Activated CD8-positive, alpha-beta T cell treated with anti-CD3 and anti-CD28 coated beads for 36 hours (primary cell): ENCODE measurements around the gene DLG1. TPM values are rescaled to one million over a fixed set of nuclear protein-coding genes. Genes with fewer than 3 reads are reported as not detected.
"Not testable (repeated sequence)": the region's sequence is repeated elsewhere in the genome, so short reads cannot be mapped to it uniquely, and the experiment has no call there.

Source experiments
- ATAC-seq: fragments of 200-7000 bp; cut with Tn5 transposase; one replicate; pipeline ENCODE4 v1.10.0; 2021; ENCODE audit warnings: mild to moderate bottlenecking, moderate library complexity
- CTCF ChIA-PET: fragments of 350-600 bp; sonication (Branson Sonifier 250); formaldehyde crosslinking; loops from one replicate; lab custom pipeline; 2021; ENCODE audit warnings: antibody characterized with exemption; lab: Charles Lee
- POLR2A ChIA-PET: fragments of 350-600 bp; sonication (Branson Sonifier 250); formaldehyde crosslinking; loops from one replicate; lab custom pipeline; 2021; ENCODE audit warnings: antibody characterized with exemption; lab: Charles Lee
- DNase-seq: peaks from one replicate; pipeline ENCODE4 v3.0.0-alpha.2; 2020
- H3K27ac Mint-ChIP-seq: one replicate; pipeline ENCODE4 v1.8.0; 2021; ENCODE audit warnings: mild to moderate bottlenecking, mixed read lengths
- H3K27me3 Mint-ChIP-seq: one replicate; pipeline ENCODE4 v1.8.0; 2021; ENCODE audit warnings: mixed read lengths
- H3K36me3 Mint-ChIP-seq: one replicate; pipeline ENCODE4 v1.8.0; 2021; ENCODE audit warnings: low read depth, mixed read lengths
- H3K4me1 Mint-ChIP-seq: one replicate; pipeline ENCODE4 v1.8.0; 2021; ENCODE audit warnings: low read depth, mixed read lengths
- H3K4me3 Mint-ChIP-seq: one replicate; pipeline ENCODE4 v1.8.0; 2021; ENCODE audit warnings: mild to moderate bottlenecking, moderate library complexity, mixed read lengths
- H3K9me3 Mint-ChIP-seq: one replicate; pipeline ENCODE4 v1.8.0; 2021; ENCODE audit warnings: mixed read lengths
- intact Hi-C: fragments of 100-400 bp; cut with micrococcal nuclease; formaldehyde crosslinking; loops from one replicate; pipeline ENCODE4 v1.10.0; 2022
- total RNA-seq, 2 experiments: library from RNA; stranded (reverse); gene quantifications; one replicate each; pipeline ENCODE4 v1.2.3, GENCODE V29; 2021
- TF ChIP-seq, protein P1 (sequence below): fragments of 200-600 bp; IDR thresholded peaks from one replicate; pipeline ENCODE4 v1.8.0; 2022; ENCODE audit warnings: antibody characterized with exemption, mild to moderate bottlenecking

DLG1 gene
- total RNA-seq, 2 experiments from 2014 or later, result 57.6 to 62.2 TPM

DNA sequence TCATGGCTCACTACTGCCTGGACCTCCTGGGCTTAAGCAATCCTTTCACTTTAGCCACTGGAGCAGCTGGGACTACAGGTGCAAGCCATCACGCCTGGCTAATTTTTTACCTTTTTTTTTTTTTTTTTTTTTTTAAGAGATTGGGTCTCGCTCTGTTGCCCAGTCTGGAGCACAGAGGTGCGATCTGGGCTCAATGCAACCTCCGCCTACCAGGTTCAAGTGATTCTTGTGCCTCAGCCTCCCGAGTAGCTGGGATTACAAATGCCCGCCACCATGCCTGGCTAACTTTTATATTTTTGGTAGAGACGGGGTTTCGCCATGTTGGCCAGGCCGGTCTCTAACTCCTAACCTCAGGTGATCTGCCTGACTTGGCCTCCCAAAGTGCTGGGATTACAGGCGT lies 218.1 kb downstream of the DLG1 start:
- TF ChIP-seq, protein P1, sequence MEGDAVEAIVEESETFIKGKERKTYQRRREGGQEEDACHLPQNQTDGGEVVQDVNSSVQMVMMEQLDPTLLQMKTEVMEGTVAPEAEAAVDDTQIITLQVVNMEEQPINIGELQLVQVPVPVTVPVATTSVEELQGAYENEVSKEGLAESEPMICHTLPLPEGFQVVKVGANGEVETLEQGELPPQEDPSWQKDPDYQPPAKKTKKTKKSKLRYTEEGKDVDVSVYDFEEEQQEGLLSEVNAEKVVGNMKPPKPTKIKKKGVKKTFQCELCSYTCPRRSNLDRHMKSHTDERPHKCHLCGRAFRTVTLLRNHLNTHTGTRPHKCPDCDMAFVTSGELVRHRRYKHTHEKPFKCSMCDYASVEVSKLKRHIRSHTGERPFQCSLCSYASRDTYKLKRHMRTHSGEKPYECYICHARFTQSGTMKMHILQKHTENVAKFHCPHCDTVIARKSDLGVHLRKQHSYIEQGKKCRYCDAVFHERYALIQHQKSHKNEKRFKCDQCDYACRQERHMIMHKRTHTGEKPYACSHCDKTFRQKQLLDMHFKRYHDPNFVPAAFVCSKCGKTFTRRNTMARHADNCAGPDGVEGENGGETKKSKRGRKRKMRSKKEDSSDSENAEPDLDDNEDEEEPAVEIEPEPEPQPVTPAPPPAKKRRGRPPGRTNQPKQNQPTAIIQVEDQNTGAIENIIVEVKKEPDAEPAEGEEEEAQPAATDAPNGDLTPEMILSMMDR, result no peak
- H3K27me3 Mint-ChIP-seq, result no peaks in the 10 kb centered on the region
- H3K36me3 Mint-ChIP-seq, result peaks cover 15% of the 10 kb centered on the region
- intact Hi-C loops, result no loop called here
- DNase-seq (no peak), ATAC-seq (no peak)
- POLR2A ChIA-PET, result no interaction called here
- CTCF ChIA-PET, result interaction anchor here (1.2 kb wide), 1 partner anchor 14 kb away, joined by 3 read pairs; no protein-coding TSS in a partner anchor
- H3K4me1 Mint-ChIP-seq, result peaks cover 7% of the 10 kb centered on the region
- H3K27ac Mint-ChIP-seq, result no peak overlapping the region
- no peak overlapping the region for H3K4me3 Mint-ChIP-seq
- H3K9me3 Mint-ChIP-seq, result no peaks in the 10 kb centered on the region

DNA sequence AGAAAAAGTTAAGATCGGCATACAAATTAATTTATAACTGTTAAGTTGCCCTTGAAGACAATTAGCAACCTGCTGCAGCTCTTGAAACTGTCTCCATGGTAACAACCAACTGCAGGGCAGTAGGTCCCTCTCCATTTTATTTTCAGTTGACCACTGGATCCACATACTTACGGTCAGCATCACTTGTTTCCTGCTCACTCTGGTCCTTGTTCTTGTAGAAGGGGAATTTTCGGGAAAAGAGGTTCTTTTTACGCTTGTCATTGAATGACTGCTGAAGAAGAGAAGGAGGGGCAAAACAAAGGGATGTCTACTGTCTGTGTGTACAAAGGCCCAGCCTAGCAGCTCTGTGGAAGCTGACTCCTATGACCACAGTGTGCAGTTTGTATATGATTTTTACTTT lies 222.0 kb downstream of the DLG1 start:
- peaks cover 11% of the 10 kb centered on the region for H3K36me3 Mint-ChIP-seq
- ATAC-seq (no peak), DNase-seq (no peak)
- ChIA-PET POLR2A (no interaction called here), CTCF (interaction anchor here (2.3 kb wide), 1 partner anchor 45 kb away, joined by 6 read pairs; no protein-coding TSS in a partner anchor)
- H3K27ac Mint-ChIP-seq, result no peak overlapping the region
- no peaks in the 10 kb centered on the region for H3K4me1 Mint-ChIP-seq
- intact Hi-C loops, result no loop called here
- no peak overlapping the region for H3K4me3 Mint-ChIP-seq
- H3K9me3 Mint-ChIP-seq, result no peaks in the 10 kb centered on the region
- TF ChIP-seq, protein P1, result no peak
- H3K27me3 Mint-ChIP-seq, result no peaks in the 10 kb centered on the region

DNA sequence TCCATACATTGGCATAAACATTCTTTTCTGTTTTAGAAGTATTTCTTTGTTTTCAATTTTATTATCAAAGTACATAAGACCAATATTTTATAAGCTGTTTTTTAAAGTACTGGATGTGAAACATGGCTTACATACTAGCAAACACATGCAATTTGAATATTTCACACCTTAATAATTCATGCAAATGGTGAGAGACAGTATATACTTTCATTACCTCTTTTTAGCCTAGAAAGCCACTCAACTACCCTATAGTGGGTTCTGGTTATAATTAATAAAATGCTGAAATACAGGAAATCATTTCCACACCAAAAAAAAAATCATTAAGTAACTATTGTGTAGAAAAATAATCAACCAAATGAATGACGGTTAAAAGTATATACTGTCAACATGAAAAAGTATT lies 230.3 kb downstream of the DLG1 start:
- TF ChIP-seq, protein P1, result no peak
- Mint-ChIP-seq H3K27me3 (no peaks in the 10 kb centered on the region), H3K36me3 (peaks cover 13% of the 10 kb centered on the region), H3K4me1 (no peaks in the 10 kb centered on the region), H3K4me3 (no peak overlapping the region), H3K27ac (no peak overlapping the region), H3K9me3 (no peaks in the 10 kb centered on the region)
- ATAC-seq (no peak), DNase-seq (no peak)
- ChIA-PET POLR2A (no interaction called here), CTCF (interaction anchor here (1.6 kb wide), 1 partner anchor 38 kb away, joined by 4 read pairs; the partner anchor contains the start of gene MELTF)
- intact Hi-C loops, result no loop called here

DNA sequence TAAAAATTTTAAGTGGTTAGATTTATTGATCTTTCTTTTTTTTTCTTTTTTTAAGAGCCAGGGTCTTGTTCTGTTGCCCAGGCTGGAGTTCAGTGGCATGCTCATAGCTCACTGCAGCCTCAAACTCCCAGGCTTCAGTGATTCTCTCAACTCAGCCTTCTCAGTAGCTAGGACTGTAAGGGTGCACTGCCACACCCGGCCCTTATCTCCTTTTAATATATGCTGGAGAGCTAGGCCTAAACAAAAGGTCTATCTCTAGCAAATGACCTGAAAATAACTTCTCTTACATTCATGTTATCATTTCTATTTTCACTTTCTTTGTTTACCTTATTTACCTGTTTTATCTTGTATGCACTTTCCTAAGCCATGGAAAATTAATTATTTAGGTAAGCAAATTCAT lies 233.6 kb downstream of the DLG1 start:
- H3K4me3 Mint-ChIP-seq, result no peak overlapping the region
- CTCF ChIA-PET, result no interaction called here
- peaks cover 17% of the 10 kb centered on the region for H3K36me3 Mint-ChIP-seq
- intact Hi-C loops, result no loop called here
- no peaks in the 10 kb centered on the region for H3K9me3 Mint-ChIP-seq
- TF ChIP-seq, protein P1, result no peak
- H3K4me1 Mint-ChIP-seq, result no peaks in the 10 kb centered on the region
- POLR2A ChIA-PET, result no interaction called here
- no peaks in the 10 kb centered on the region for H3K27me3 Mint-ChIP-seq
- no peak overlapping the region for H3K27ac Mint-ChIP-seq
- DNase-seq (no peak), ATAC-seq (no peak)

DNA sequence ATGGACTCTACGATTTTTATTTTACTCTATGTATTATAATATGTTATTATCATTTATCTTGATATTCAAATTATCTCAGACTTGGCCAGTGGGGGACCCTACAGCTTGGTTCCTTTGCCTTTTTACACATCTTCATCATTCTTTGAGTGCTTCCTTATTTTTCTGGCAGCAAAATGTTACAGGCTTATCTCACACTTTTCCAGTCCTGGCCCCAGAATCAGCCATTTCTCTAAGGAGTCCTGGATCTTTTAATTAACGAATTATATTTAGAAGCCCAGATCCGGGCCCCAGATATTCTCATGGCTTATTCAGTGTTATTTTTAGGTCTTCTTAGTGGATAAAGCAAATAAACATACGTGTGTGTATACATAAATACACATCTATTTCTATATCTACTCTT lies 236.0 kb downstream of the DLG1 start:
- H3K36me3 Mint-ChIP-seq, result peaks cover 36% of the 10 kb centered on the region

DNA sequence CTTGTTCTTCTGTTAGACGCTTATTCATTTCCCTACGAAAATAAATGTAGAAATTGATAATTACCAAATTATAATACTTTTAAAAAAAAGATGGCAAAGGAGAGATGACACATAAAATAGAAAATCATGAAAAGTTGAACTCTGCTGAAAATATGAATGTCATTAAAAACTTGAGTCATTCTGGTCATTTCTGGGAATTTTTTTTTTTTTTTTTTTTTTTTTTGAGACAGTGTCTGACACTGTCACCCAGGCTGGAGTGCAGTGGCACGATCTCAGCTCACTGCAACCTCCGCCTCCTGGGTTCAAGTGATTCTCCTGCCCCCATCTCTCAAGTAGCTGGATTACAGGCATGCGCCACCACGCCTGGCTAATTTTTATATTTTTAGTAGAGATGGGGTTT lies 246.8 kb downstream of the DLG1 start:
- intact Hi-C loops, H3K4me3 Mint-ChIP-seq, H3K27ac Mint-ChIP-seq, H3K9me3 Mint-ChIP-seq, DNase-seq, POLR2A ChIA-PET, H3K27me3 Mint-ChIP-seq, CTCF ChIA-PET: not testable (repeated sequence)
- Mint-ChIP-seq H3K36me3 (peaks cover 20% of the 10 kb centered on the region), H3K4me1 (peaks cover 10% of the 10 kb centered on the region)
- ATAC-seq, result peak; percentile 24

More for the DNA sequence above, 236.0 kb downstream of the DLG1 start:
- no peaks in the 10 kb centered on the region for H3K27me3 Mint-ChIP-seq
- CTCF ChIA-PET, result no interaction called here
- intact Hi-C loops, result no loop called here
- no peaks in the 10 kb centered on the region for H3K9me3 Mint-ChIP-seq
- no peaks in the 10 kb centered on the region for H3K4me1 Mint-ChIP-seq
- H3K4me3 Mint-ChIP-seq, result no peak overlapping the region
- no peak for ATAC-seq
- TF ChIP-seq, protein P1, result no peak
- H3K27ac Mint-ChIP-seq, result no peak overlapping the region
- POLR2A ChIA-PET, result no interaction called here
- no peak for DNase-seq
